HG02870 (cell line): ENCODE data around the gene GABRR2.

ENCODE experiments used
- ATAC-seq: cut with Tn5 transposase; IDR thresholded peaks from one replicate; pipeline ENCODE4 v1.9.1; 2021; ENCODE audit warnings: mild to moderate bottlenecking, moderate library complexity; ENCODE audit not compliant: unreplicated experiment

GABRR2 gene

GRCh38 chr6:89216411-89216810 is 98.7 kb downstream of the GABRR2 start:
- no peak for ATAC-seq

- no peak for ATAC-seq
Measured at GRCh38 chr6:89215391-89215790, 99.7 kb downstream of the GABRR2 start.

- no peak for ATAC-seq
Measured at GRCh38 chr6:89214197-89214596, 100.9 kb downstream of the GABRR2 start.

GRCh38 chr6:89212472-89212871 is 102.6 kb downstream of the GABRR2 start:
- no peak for ATAC-seq

GRCh38 chr6:89209457-89209856 is 105.6 kb downstream of the GABRR2 start:
- ATAC-seq: no peak

GRCh38 chr6:89208551-89208950 is 106.5 kb downstream of the GABRR2 start:
- ATAC-seq: no peak
